Heart right ventricle (tissue), 16 donors: ENCODE measurements around the gene METTL13. TPM values are rescaled to one million over a fixed set of nuclear protein-coding genes. Genes with fewer than 3 reads are reported as not detected.
A peak's percentile ranks its signal among the peaks of the same experiment; 100 is the strongest.

Experiments used
- ATAC-seq, 8 donors: fragments of 200-7000 bp; cut with Tn5 transposase; one replicate each; pipeline ENCODE4 v1.9.1; 2020; ENCODE audit warnings: mild to moderate bottlenecking in 8 of 8, moderate library complexity in 8 of 8, moderate number of reproducible peaks in 1 of 8
- DNase-seq, 2 donors: peaks; one replicate each; pipeline ENCODE4 v3.0.0-alpha.2; 2020
- H3K27ac ChIP-seq, 10 donors: fragments of 200-600 bp; sonication (generic) in 2 of 10; one replicate each; pipeline versions ENCODE4 v1.5.0 to v1.8.0; 2020 to 2022; ENCODE audit warnings: mild to moderate bottlenecking in 3 of 10
- H3K27me3 ChIP-seq, 7 donors: fragments of 200-600 bp; one replicate each; pipeline ENCODE4 v1.8.0; 2021 to 2022; ENCODE audit warnings: mild to moderate bottlenecking in 2 of 7
- H3K36me3 ChIP-seq, 9 donors: fragments of 200-600 bp; sonication (generic) in 1 of 9; one replicate each; pipeline versions ENCODE4 v1.5.0 to v1.8.0; 2020 to 2022; ENCODE audit warnings: mild to moderate bottlenecking in 2 of 9
- H3K4me1 ChIP-seq, 9 donors: fragments of 200-600 bp; sonication (generic) in 1 of 9; one replicate each; pipeline versions ENCODE4 v1.5.0 to v1.8.0; 2020 to 2022; ENCODE audit warnings: mild to moderate bottlenecking in 4 of 9
- H3K4me3 ChIP-seq, 10 donors: fragments of 200-600 bp; sonication (generic) in 2 of 10; one replicate each; pipeline versions ENCODE4 v1.5.0 to v1.8.0; 2020 to 2022; ENCODE audit warnings: mild to moderate bottlenecking in 7 of 10, moderate library complexity in 2 of 10
- H3K9me3 ChIP-seq, 11 donors: fragments of 200-600 bp in 10 of 11; sonication (generic) in 2 of 11; one replicate each; pipeline versions ENCODE4 v1.5.0 to v1.8.0; 2013 to 2022; ENCODE audit warnings: mild to moderate bottlenecking in 2 of 11, control low read depth in 1 of 11, moderate library complexity in 1 of 11
- CTCF ChIP-seq, 9 donors: fragments of 200-600 bp; sonication (generic) in 2 of 9; IDR thresholded peaks; one replicate each; pipeline versions ENCODE4 v1.5.0 to v1.8.0; 2021 to 2022; ENCODE audit warnings: antibody characterized with exemption in 9 of 9, mild to moderate bottlenecking in 5 of 9, moderate library complexity in 1 of 9
- WGBS, 2 donors: extraction: QIAGEN DNeasy Blood & Tissue Kit; methylation state at CpG; one replicate each; pipeline ENCODE4 v1.1.7; 2013; ENCODE audit warnings: inconsistent platforms in 1 of 2; 5-methylcytosine and 5-hydroxymethylcytosine counted together
- intact Hi-C, 10 donors: fragments of 100-400 bp; cut with DNase I; formaldehyde crosslinking; loops; one replicate each; pipeline versions ENCODE4 v1.11.1 to v1.14.2; 2022
- polyA plus RNA-seq, 2 donors: library from polyadenylated mRNA; stranded (reverse); fragments of 200-250 nt; gene quantifications; one replicate each; pipeline ENCODE4 v1.2.3, GENCODE V29; 2013
- total RNA-seq, 10 donors: library from RNA; stranded (reverse); fragmentation: NEBNext Ultra II Directional in 3 of 10; extraction: Animal tissue kit (Norgen Biotek cat#: 25700) in 3 of 10; gene quantifications; one replicate each; pipeline versions ENCODE4 v1.2.1 to v1.2.4, GENCODE V29; 2021 to 2023
- donor health status: Arrhythmogenic right ventricular cardiomyopathy.
- donor health status: ischemic (EF 13 %, LVEDD 7.1; RV severe dilation, severe dysfunction).
- donor health status: healthy with polysubstance abuse.
- donor health status: DM: no; HTN: yes; CAD: no.
- donor health status: DM: no; HTN: no; CAD: no.
- donor health status: ischemic (EF 25% LVEDD 6.9; RV normal size, moderate dysfunction).
- donor health status: ischemic (EF 25% LVEDD 5.7; RV mildly dilated, moderate dysfunction).
- donor health status: healthy.
- donor health status: DM: yes; HTN: yes; CAD: no.
- donor health status: Ischemic cardiomyopathy.
- donor health status: ischemic (EF 35%, LVEDD 5.7; RV mildly dilated, moderate dysfunction).
- donor health status: nonischemic (EF 11% LVEDD 7.7; RV severe dilation, severe dysfunction).
- donor health status: DM: yes; HTN: yes; CAD: no.
- donor health status: PGD.
- donor health status: ischemic (EF 29% LVEDD 5.4; RV normal size, mild dysfunction).
- donor health status: nonischemic (EF 23%, LVEDD 6.1; RV moderate dilation, normal function).

The METTL13 gene
- total and polyA plus RNA-seq, 12 donors: 3.2 to 20.2 (median 16.5) TPM

DNA sequence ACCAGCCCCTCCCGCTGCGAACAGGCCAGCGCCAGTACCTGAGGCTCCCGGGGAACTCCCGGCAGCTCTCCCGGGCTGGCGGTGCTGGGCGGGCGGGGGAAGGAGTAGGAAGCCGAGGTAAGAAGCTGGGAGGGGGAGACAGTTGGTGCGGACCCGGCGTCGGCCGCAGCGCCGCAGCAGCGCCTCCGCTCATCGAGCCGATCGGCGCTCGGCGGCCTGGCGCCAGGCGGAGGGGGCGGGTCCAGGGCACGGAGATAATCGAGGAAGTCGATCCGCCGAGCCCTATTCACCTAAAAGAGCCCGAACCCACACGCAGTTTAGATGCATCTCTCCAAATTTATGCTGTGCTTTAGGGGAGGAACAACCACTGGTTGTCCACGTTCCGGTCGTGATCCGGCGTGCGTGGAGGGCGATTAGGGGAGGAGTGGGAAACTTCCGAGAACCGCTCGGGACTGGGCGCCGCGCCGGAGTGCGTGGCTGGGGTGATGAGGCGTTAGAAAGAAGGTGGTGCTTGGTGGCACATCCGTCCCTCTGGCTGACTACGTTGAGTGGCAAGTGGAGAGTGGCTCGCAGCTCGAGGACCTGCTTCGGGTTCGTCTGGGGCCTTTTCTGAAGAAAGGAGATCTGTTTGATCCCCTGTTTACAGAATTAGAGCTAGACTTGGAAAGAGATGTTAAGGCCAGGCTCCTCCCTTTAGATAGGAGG lies 39.4 kb upstream of the METTL13 start, which contains the start of gene VAMP4:
Gene VAMP4 (minus strand): TSS at position 194 of the 705 bp plus-strand sequence. CDS start 3,651 bp downstream, outside the sequence.
- Histone ChIP-seq H3K9me3 (no peaks in the 10 kb centered on the region), H3K27ac (peak within 1 kb of the TSS; percentile 85 to 97 (median 94)), H3K36me3 (peaks cover 0 to 16% (median 10%) of the 10 kb centered on the region in 9 donors), H3K4me1 (peaks cover 3 to 56% (median 27%) of the 10 kb centered on the region in 9 donors), H3K4me3 (peak within 1 kb of the TSS; percentile 68 to 99 (median 89)), H3K27me3 (no peaks in the 10 kb centered on the region)
- ATAC-seq (peak; percentile 92 to 96 (median 94)), DNase-seq (peak; percentile 89 to 90)
- no peak for TF ChIP-seq CTCF (IDR thresholded peaks at IDR 0.05)
- WGBS, 2 donors: 0% methylated on average over 57 of the region's 57 CpGs
- intact Hi-C loops: loop anchor here in 7 of 10 donors (1.0 to 5.0 kb wide), 5 partner anchors 35 to 95 kb away; partner anchors contain the start of gene METTL13 (in 5 of the 7)

GRCh38 chr1:171742577-171742922 lies 38.9 kb upstream of the METTL13 start:
- WGBS, 2 donors: 0% methylated on average over 14 of the region's 14 CpGs
- no peak for TF ChIP-seq CTCF (IDR thresholded peaks at IDR 0.05)

GRCh38 chr1:171743081-171743870 lies 38.2 kb upstream of the METTL13 start:
- DNase-seq (no peak), ATAC-seq (peak in 5 of 8 donors; percentile 9 to 25 (median 14))
- H3K4me1 ChIP-seq: peaks cover 3 to 50% (median 27%) of the 10 kb centered on the region in 9 donors
- H3K9me3 ChIP-seq: no peaks in the 10 kb centered on the region
- WGBS, 2 donors: 15 to 22% methylated on average over 8 of the region's 8 CpGs
- H3K36me3 ChIP-seq: peaks cover 0 to 3% (median 0%) of the 10 kb centered on the region in 9 donors
- H3K27me3 ChIP-seq: no peaks in the 10 kb centered on the region
- intact Hi-C loops: loop anchor here in 3 of 10 donors (2.0 to 5.0 kb wide), 3 partner anchors 34 to 96 kb away; partner anchors contain the start of gene METTL13 (in 1 of the 3)
- TF ChIP-seq CTCF (IDR thresholded peaks at IDR 0.05): no peak
- H3K4me3 ChIP-seq: peak overlapping the region in 9 of 10 donors; percentile 68 to 99 (median 86)
- H3K27ac ChIP-seq: peak overlapping the region; percentile 85 to 97 (median 94)

More at GRCh38 chr1:171742577-171742922, 38.9 kb upstream of the METTL13 start:
- H3K9me3 ChIP-seq: no peaks in the 10 kb centered on the region
- peaks cover 3 to 51% (median 27%) of the 10 kb centered on the region in 9 donors for H3K4me1 ChIP-seq
- no peaks in the 10 kb centered on the region for H3K27me3 ChIP-seq
- H3K27ac ChIP-seq: peak overlapping the region; percentile 85 to 97 (median 94)
- peaks cover 0 to 11% (median 6%) of the 10 kb centered on the region in 9 donors for H3K36me3 ChIP-seq
- peak overlapping the region; percentile 68 to 99 (median 89) for H3K4me3 ChIP-seq
- ATAC-seq (peak; percentile 33 to 78 (median 66)), DNase-seq (peak; percentile 31 to 51)
- intact Hi-C loops: loop anchor here in 6 of 10 donors (1.0 to 5.0 kb wide), 5 partner anchors 35 to 95 kb away; partner anchors contain the start of gene METTL13 (in 4 of the 6)

DNA sequence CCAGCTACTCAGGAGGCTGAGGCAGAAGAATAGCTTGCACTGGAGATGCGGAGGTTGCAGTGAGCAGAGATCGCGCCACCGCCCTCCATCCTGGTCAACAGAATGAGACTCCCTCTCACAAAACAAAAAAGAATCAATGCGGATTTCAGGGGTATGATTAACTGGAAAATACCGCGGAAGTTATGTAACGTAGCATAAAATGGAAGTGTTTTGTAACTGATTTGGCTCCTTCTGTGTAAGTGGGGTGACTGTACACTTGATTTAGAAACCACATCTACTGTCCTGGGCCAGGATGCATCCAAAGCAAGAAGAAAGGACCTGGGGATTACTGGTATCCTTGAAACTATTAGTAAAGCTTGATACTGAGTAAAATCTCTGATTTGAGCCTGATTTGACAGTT lies 36.5 kb upstream of the METTL13 start:
- H3K36me3 ChIP-seq: no peaks in the 10 kb centered on the region
- no peak for ATAC-seq
- no peaks in the 10 kb centered on the region for H3K9me3 ChIP-seq
- peaks cover 3 to 36% (median 21%) of the 10 kb centered on the region in 9 donors for H3K4me1 ChIP-seq
- H3K27me3 ChIP-seq: no peaks in the 10 kb centered on the region
- no peak for TF ChIP-seq CTCF (IDR thresholded peaks at IDR 0.05)
- H3K4me3 ChIP-seq: no peak overlapping the region
- no peak for DNase-seq
- WGBS, 2 donors: 90 to 99% methylated on average over 8 of the region's 8 CpGs
- no peak overlapping the region for H3K27ac ChIP-seq
- intact Hi-C loops: loop anchor here in 2 of 10 donors (5.0 kb wide), 2 partner anchors 32 to 98 kb away; no protein-coding TSS in a partner anchor
